HL-60 (cell line): ENCODE measurements around the gene PRRC2B.
A peak's percentile ranks its signal among the peaks of the same experiment; 100 is the strongest.
"Not testable (repeated sequence)": the region's sequence is repeated elsewhere in the genome, so short reads cannot be mapped to it uniquely, and the experiment has no call there.

Experiments
- DNase-seq, 2 experiments: peaks; one replicate each; pipeline ENCODE4 v3.0.0-alpha.2; 2010 to 2020; ENCODE audit warnings: low read depth in 1 of 2, low spot score in 1 of 2
- H3K27ac ChIP-seq: fragments of 250-450 bp; sonication (Bioruptor Pico); replicated peaks from 2 replicates; pipeline ENCODE4 v1.5.1; 2020; ENCODE audit warnings: mild to moderate bottlenecking, moderate library complexity
- H3K27me3 ChIP-seq: fragments of 250-450 bp; sonication (Bioruptor Pico); 2 replicates; pipeline ENCODE4 v1.5.1; 2021; ENCODE audit warnings: mild to moderate bottlenecking, moderate library complexity; ENCODE audit not compliant: insufficient read depth, poor library complexity, severe bottlenecking
- H3K4me3 ChIP-seq: replicated peaks from 2 replicates; pipeline ENCODE4 v1.5.1; 2011; ENCODE audit warnings: mild to moderate bottlenecking, control low read depth, low read length; ENCODE audit not compliant: insufficient read depth
- GABPA ChIP-seq: IDR thresholded peaks from 2 replicates; pipeline ENCODE4 v1.6.1; 2012; ENCODE audit warnings: low read depth
- POLR2AphosphoS5 ChIP-seq: IDR thresholded peaks from 2 replicates; pipeline ENCODE4 v1.6.1; 2012; ENCODE audit warnings: low read depth
- SPI1 ChIP-seq: IDR thresholded peaks from 2 replicates; pipeline ENCODE4 v1.6.1; 2012; ENCODE audit warnings: low read depth, mild to moderate bottlenecking, borderline replicate concordance
- TF ChIP-seq, protein P1 (sequence below): IDR thresholded peaks from one replicate; pipeline ENCODE4 v1.5.1; 2011; ENCODE audit warnings: low read length, control low read depth, inconsistent platforms; ENCODE audit not compliant: insufficient read depth
- TF ChIP-seq, protein P2 (sequence below): IDR thresholded peaks from 2 replicates; pipeline ENCODE4 v1.6.1; 2012; ENCODE audit warnings: low read depth; ENCODE audit not compliant: insufficient replicate concordance

PRRC2B gene

DNA sequence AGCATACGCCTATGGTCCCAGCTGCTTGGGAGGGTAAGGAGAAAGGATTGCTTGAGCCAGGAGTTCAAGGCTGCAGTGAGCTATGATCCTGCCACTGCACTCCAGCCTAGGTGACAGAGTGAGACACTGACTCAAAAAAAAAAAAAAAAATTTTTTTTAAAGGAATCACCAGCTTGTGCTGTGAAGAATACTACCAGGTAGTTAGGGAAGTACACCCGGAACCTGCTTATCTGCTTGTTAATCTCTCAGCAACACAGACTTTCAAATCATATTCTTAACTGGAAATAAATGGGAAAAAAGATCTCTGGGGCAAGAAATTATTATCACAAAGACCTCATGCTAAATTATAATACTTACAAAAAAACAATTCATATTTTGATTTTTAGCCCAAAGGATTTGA lies 26.4 kb upstream of the PRRC2B start:
- TF ChIP-seq SPI1 (no peak), POLR2AphosphoS5 (no peak), GABPA (no peak)
- TF ChIP-seq, protein P1, sequence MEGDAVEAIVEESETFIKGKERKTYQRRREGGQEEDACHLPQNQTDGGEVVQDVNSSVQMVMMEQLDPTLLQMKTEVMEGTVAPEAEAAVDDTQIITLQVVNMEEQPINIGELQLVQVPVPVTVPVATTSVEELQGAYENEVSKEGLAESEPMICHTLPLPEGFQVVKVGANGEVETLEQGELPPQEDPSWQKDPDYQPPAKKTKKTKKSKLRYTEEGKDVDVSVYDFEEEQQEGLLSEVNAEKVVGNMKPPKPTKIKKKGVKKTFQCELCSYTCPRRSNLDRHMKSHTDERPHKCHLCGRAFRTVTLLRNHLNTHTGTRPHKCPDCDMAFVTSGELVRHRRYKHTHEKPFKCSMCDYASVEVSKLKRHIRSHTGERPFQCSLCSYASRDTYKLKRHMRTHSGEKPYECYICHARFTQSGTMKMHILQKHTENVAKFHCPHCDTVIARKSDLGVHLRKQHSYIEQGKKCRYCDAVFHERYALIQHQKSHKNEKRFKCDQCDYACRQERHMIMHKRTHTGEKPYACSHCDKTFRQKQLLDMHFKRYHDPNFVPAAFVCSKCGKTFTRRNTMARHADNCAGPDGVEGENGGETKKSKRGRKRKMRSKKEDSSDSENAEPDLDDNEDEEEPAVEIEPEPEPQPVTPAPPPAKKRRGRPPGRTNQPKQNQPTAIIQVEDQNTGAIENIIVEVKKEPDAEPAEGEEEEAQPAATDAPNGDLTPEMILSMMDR: no peak
- TF ChIP-seq, protein P2, sequence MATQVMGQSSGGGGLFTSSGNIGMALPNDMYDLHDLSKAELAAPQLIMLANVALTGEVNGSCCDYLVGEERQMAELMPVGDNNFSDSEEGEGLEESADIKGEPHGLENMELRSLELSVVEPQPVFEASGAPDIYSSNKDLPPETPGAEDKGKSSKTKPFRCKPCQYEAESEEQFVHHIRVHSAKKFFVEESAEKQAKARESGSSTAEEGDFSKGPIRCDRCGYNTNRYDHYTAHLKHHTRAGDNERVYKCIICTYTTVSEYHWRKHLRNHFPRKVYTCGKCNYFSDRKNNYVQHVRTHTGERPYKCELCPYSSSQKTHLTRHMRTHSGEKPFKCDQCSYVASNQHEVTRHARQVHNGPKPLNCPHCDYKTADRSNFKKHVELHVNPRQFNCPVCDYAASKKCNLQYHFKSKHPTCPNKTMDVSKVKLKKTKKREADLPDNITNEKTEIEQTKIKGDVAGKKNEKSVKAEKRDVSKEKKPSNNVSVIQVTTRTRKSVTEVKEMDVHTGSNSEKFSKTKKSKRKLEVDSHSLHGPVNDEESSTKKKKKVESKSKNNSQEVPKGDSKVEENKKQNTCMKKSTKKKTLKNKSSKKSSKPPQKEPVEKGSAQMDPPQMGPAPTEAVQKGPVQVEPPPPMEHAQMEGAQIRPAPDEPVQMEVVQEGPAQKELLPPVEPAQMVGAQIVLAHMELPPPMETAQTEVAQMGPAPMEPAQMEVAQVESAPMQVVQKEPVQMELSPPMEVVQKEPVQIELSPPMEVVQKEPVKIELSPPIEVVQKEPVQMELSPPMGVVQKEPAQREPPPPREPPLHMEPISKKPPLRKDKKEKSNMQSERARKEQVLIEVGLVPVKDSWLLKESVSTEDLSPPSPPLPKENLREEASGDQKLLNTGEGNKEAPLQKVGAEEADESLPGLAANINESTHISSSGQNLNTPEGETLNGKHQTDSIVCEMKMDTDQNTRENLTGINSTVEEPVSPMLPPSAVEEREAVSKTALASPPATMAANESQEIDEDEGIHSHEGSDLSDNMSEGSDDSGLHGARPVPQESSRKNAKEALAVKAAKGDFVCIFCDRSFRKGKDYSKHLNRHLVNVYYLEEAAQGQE: no peak
- DNase-seq: no peak
- Histone ChIP-seq H3K27ac (no peak overlapping the region), H3K4me3 (no peak overlapping the region), H3K27me3 (no peaks in the 10 kb centered on the region)

DNA sequence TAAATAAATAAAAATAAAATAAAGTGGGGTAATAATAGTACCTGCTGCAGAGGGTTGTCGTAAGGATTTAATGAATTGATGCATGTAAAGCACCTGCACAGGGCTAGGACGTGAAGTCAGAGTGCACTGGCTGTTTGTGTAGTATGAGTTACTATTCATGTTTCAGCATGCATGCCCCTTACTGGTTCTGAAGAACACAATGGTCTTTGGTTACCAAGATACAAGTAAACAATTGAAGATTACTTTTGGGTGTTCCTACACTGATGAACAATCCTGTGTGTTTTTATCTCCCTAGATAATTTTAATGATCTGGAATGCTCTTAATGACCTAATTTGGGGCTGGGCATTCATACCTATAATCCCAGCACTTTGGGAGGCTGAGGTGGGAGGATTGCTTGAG lies 23.2 kb upstream of the PRRC2B start:
- H3K27me3 ChIP-seq: no peaks in the 10 kb centered on the region
- no peak overlapping the region for H3K4me3 ChIP-seq
- no peak overlapping the region for H3K27ac ChIP-seq
- DNase-seq: no peak
- TF ChIP-seq, protein P1: no peak
- TF ChIP-seq, protein P2: no peak
- TF ChIP-seq GABPA: no peak

DNA sequence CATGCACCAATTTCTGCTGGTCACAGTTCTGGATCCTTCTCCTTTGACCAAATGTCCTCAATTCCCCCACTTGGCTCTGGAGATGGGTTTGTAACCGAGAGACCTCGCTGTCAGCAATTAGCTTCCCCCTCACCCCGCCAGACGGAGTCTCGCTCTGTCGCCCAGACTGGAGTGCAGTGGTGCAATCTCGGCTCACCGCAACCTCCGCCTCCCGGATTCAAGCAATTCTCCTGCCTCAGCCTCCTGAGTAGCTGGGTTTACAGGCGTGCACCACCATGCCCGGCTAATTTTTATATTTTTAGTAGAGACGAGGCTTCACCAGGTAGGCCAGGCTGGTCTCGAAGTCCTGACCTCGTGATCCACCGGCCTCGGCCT lies 21.3 kb upstream of the PRRC2B start:
- H3K27ac ChIP-seq: peak overlapping the region; percentile 79
- H3K4me3 ChIP-seq: peak overlapping the region; percentile 80
- H3K27me3 ChIP-seq: not testable (repeated sequence)
- DNase-seq: peak in 1 of 2 experiments; percentile 75

DNA sequence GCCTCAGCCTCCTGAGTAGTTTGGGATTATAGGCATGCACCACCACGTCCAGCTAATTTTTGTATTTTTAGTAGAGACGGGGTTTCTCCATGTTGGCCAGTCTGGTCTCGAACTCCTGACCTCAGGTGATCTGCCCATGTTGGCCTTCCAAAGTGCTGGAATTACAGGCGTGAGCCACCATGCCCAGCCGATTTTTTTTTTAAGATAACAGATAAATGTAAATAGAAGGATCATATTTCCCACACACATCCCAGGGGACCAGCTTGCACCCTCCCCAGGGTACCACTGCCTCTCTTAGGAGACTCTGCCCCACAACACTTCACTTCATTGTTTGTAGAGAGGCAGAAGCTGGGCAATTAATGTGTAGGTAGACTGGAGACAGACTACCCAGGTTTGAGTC lies 19.2 kb upstream of the PRRC2B start:
- DNase-seq, H3K27ac ChIP-seq, H3K27me3 ChIP-seq, H3K4me3 ChIP-seq: not testable (repeated sequence)

DNA sequence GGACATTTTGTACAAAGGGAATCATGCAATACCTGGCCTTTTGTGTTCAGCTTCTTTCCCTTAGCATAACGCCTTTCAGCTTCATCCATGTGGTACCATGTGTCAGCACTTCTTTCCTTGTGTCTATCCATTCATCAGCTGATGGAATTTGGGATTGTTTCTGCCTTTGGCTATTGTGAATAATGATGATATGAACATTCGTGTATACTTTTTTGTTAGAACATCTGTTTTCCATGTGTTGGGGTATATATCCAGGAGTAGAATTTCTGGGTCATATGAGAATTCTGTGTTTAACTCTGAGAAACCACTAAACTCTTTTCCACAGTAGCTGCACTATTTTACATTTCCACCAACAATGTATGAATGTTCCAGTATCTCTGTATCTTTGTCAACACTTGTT lies 14.8 kb upstream of the PRRC2B start:
- DNase-seq: no peak
- H3K27me3 ChIP-seq: no peaks in the 10 kb centered on the region
- no peak overlapping the region for H3K27ac ChIP-seq
- H3K4me3 ChIP-seq: no peak overlapping the region
- TF ChIP-seq POLR2AphosphoS5 (no peak), SPI1 (no peak), GABPA (no peak)
- TF ChIP-seq, protein P2: no peak
- TF ChIP-seq, protein P1: no peak
